ENCODE results near the gene EYS. TPM values are rescaled to one million over a fixed set of nuclear protein-coding genes. Genes with fewer than 3 reads are reported as not detected.

EYS gene
- total RNA-seq, 4 donors from 2014 or later, result 0.12 to 1.4 (median 0.22) TPM

DNA sequence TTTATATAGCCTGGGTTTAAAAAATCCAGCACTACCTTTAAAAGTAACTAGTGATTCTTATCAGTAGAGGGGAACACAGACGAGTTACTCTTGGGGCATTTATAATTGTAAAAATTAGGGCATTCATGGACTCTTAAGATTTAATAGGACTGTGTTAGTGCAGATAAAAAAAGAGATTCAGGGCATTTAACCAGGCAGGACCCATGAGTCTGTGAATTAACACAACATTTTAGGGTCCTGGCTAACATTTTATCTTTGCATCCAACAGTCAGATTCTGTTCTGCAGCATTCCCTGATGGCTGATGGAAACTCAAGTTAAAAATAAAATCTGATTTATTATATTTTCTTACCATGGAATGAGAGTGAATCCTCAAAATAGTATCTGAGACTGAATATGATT, 1297.1 kb downstream of the EYS start:
- TF ChIP-seq, protein P1, sequence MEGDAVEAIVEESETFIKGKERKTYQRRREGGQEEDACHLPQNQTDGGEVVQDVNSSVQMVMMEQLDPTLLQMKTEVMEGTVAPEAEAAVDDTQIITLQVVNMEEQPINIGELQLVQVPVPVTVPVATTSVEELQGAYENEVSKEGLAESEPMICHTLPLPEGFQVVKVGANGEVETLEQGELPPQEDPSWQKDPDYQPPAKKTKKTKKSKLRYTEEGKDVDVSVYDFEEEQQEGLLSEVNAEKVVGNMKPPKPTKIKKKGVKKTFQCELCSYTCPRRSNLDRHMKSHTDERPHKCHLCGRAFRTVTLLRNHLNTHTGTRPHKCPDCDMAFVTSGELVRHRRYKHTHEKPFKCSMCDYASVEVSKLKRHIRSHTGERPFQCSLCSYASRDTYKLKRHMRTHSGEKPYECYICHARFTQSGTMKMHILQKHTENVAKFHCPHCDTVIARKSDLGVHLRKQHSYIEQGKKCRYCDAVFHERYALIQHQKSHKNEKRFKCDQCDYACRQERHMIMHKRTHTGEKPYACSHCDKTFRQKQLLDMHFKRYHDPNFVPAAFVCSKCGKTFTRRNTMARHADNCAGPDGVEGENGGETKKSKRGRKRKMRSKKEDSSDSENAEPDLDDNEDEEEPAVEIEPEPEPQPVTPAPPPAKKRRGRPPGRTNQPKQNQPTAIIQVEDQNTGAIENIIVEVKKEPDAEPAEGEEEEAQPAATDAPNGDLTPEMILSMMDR (IDR thresholded peaks at IDR 0.05), result no peak
- ATAC-seq (ENCODE audit: low FRiP score) (no peak), DNase-seq (ENCODE audit: low spot score) (no peak)

DNA sequence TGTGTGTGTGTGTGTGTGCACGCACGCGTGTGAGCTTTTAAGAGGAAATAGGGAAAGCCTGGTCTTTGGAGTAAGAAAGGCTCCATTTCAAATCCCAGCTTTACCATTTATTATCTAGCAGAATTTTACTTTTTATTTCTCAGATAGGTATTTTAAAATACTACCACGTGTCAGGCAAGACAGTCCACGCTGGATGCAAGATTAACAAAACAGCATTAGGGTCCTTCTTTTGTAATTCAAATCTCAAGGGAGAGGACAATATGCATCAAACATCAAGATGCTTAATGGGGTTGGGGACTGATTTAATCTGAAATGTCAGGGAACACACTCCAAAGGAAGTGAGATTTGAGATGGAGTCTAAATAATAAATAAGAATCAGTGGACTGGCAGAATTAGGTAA, 1302.6 kb downstream of the EYS start:
- no peak for ATAC-seq (ENCODE audit: low FRiP score)
- TF ChIP-seq, protein P1 (IDR thresholded peaks at IDR 0.05), result no peak
- DNase-seq (ENCODE audit: low spot score), result no peak

DNA sequence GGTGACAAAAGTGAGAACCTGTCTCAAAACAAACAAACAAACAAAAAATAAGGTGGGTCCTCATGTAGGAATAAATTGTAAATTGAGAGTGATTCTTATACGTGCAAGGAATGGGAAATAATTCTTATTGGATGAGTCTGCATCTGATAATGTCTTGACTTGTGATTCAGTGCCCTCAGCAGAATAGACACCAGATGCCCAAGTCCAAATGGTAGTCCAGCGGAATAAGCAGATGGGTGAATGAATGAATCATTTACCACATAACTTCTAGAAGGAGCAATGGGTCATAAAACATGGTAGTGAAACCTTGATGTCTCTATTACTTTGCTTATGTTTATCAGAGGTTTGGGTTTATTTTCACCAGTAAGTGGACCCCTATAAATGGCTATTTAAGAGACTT, 1323.7 kb downstream of the EYS start:
- TF ChIP-seq, protein P1 (IDR thresholded peaks at IDR 0.05), result no peak

DNA sequence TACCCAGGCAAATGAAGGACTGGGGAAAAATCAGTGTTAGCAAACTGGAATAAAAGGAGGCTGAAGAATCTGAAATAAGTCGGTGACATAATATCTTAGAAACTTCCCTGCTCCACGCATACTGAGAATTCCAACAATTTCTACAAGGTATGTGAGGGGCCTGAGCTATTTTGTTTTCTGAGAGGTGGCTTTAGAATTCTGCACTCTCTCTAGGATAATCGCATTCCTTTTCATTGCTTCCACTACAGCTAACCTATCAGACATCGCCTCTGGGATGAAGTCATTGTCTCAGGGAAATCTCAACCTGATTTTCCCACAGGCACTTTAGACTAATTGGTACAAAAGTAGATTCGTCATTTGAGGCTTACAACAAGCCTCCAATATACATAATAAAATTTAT, 1330.6 kb downstream of the EYS start:
- TF ChIP-seq, protein P1 (IDR thresholded peaks at IDR 0.05), result no peak
- ATAC-seq (ENCODE audit: low FRiP score) (no peak), DNase-seq (ENCODE audit: low spot score) (no peak)

More for the DNA sequence above, 1323.7 kb downstream of the EYS start:
- no peak for ATAC-seq (ENCODE audit: low FRiP score)
- DNase-seq (ENCODE audit: low spot score), result no peak

DNA sequence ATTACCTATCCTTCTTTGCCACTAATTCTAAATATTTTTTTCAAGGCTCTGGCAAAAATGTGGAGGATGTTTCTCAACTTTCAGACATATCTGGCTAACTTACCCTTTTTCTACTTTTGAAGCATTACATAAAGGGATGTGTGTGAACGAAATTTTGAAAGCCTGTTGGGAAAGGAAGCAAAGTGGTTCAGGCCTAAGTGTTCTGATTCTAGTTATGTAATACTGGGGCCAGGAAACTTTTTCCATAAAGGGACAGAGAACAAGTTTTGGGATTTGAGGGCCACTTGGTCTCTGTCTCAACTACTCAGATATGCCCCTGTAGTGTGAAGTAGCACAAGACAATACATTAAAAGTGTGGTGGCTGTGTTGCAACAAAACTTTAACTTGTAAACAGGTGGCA, 1349.6 kb downstream of the EYS start:
- TF ChIP-seq, protein P1 (IDR thresholded peaks at IDR 0.05), result no peak

DNA sequence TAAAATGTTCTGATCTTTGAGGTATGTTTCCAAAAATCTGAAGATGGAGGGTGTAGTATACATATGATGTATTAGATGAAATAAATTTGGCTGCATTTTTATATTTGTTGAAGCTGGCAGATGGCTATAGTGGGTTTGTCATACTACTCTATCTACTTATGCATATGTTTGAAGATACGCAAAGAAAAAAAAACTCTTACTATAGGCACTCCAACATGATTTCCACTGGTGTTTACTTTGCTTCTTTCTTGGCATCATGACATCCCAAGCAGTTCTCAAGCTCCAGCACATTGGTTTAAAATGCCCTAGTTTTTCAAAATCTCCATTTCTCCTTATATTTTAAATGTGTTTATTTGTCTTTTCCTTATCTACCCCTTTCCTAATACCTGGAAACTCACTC, 1359.6 kb downstream of the EYS start:
- TF ChIP-seq, protein P1 (IDR thresholded peaks at IDR 0.05), result no peak
- no peak for ATAC-seq (ENCODE audit: low FRiP score)

More for the DNA sequence above, 1349.6 kb downstream of the EYS start:
- no peak for DNase-seq (ENCODE audit: low spot score)
- ATAC-seq (ENCODE audit: low FRiP score), result no peak

DNA sequence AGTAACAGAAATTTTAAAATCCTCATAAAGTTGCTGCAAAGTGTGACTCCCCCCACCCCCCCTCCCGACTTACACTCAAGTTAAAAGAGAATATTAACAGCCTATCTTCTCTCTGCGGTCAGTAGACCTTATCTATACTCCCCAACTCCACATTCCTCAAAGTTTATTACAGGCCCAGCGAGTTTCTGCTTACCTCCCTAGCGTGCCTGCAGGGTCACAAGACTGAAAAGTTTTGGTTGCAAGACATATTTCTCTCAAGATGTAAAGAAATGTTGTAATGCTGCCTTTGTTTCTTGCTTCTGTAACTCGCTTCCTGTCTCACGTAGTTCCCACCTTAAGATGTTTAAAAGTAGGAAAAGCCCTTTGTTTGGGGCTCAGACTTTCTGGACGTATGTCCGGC, 1371.8 kb downstream of the EYS start:
- DNase-seq (ENCODE audit: low spot score), result no peak
- TF ChIP-seq, protein P1 (IDR thresholded peaks at IDR 0.05), result no peak
- no peak for ATAC-seq (ENCODE audit: low FRiP score)

More for the DNA sequence above, 1359.6 kb downstream of the EYS start:
- no peak for DNase-seq (ENCODE audit: low spot score)

All from omental fat pad (tissue), 4 donors.